Neural progenitor cell (in vitro differentiated cells): ENCODE results near the gene ZNF616. TPM values are rescaled to one million over a fixed set of nuclear protein-coding genes. Genes with fewer than 3 reads are reported as not detected.

Experiments used
- DNase-seq: peaks from one replicate; pipeline ENCODE4 v3.0.0-alpha.2; 2016; ENCODE audit warnings: low spot score
- H2AFZ ChIP-seq: fragments of 200-600 bp; sonication (generic); replicated peaks from 2 replicates; pipeline ENCODE4 v1.6.1; 2016; ENCODE audit warnings: antibody characterized with exemption
- H3F3A ChIP-seq: fragments of 200-600 bp; sonication (generic); 2 replicates; pipeline ENCODE4 v1.6.1; 2016; ENCODE audit warnings: antibody characterized with exemption, low read depth
- H3K27ac ChIP-seq: fragments of 200-600 bp; sonication (generic); 2 replicates; pipeline ENCODE4 v1.5.1; 2016; ENCODE audit warnings: mild to moderate bottlenecking
- H3K27me3 ChIP-seq: fragments of 200-600 bp; sonication (generic); 2 replicates; pipeline ENCODE4 v1.6.1; 2016; ENCODE audit warnings: mild to moderate bottlenecking, moderate library complexity
- H3K36me3 ChIP-seq: fragments of 200-600 bp; sonication (generic); 2 replicates; pipeline ENCODE4 v1.5.1; 2016
- H3K4me1 ChIP-seq: fragments of 200-600 bp; sonication (generic); 2 replicates; pipeline ENCODE4 v1.6.1; 2016; ENCODE audit warnings: mixed run types
- H3K4me2 ChIP-seq: fragments of 200-600 bp; sonication (generic); 2 replicates; pipeline ENCODE4 v1.6.1; 2016
- H3K4me3 ChIP-seq: fragments of 200-600 bp; sonication (generic); 2 replicates; pipeline ENCODE4 v1.5.1; 2016
- H3K79me2 ChIP-seq: fragments of 200-600 bp; sonication (generic); 2 replicates; pipeline ENCODE4 v1.6.1; 2016; ENCODE audit warnings: low read depth
- H3K9ac ChIP-seq: fragments of 200-600 bp; sonication (generic); 2 replicates; pipeline ENCODE4 v1.6.1; 2016
- H3K9me3 ChIP-seq: fragments of 200-600 bp; sonication (generic); 2 replicates; pipeline ENCODE4 v1.5.1; 2016; ENCODE audit warnings: low read depth
- H4K20me1 ChIP-seq: fragments of 200-600 bp; sonication (generic); 2 replicates; pipeline ENCODE4 v1.6.1; 2016; ENCODE audit warnings: low read depth
- H3K27ac Mint-ChIP-seq: 3 replicates; pipeline ENCODE4 v1.8.0; 2021; ENCODE audit warnings: mixed read lengths
- H3K27me3 Mint-ChIP-seq: 2 replicates; pipeline ENCODE4 v1.8.0; 2022; ENCODE audit warnings: low read depth, mild to moderate bottlenecking, inconsistent platforms, moderate library complexity, mixed read lengths; ENCODE audit not compliant: insufficient read depth
- H3K36me3 Mint-ChIP-seq: 3 replicates; pipeline ENCODE4 v1.8.0; 2021; ENCODE audit warnings: mixed read lengths
- H3K4me1 Mint-ChIP-seq: 3 replicates; pipeline ENCODE4 v1.8.0; 2021; ENCODE audit warnings: mixed read lengths
- H3K4me3 Mint-ChIP-seq: 3 replicates; pipeline ENCODE4 v1.8.0; 2021; ENCODE audit warnings: mild to moderate bottlenecking, moderate library complexity, mixed read lengths
- H3K9me3 Mint-ChIP-seq: 3 replicates; pipeline ENCODE4 v1.8.0; 2020; ENCODE audit warnings: mixed read lengths
- EZH2 ChIP-seq: fragments of 200-600 bp; sonication (generic); IDR thresholded peaks from 2 replicates; pipeline ENCODE4 v1.6.1; 2017; ENCODE audit warnings: antibody characterized with exemption, mild to moderate bottlenecking, moderate library complexity
- EZH2phosphoT487 ChIP-seq: fragments of 200-600 bp; sonication (generic); IDR thresholded peaks from 2 replicates; pipeline ENCODE4 v1.6.1; 2017; ENCODE audit warnings: antibody characterized with exemption
- total RNA-seq: library from RNA; depleted of rRNA; stranded (reverse); fragments of >200 nt; gene quantifications from 2 replicates; pipeline ENCODE4 v1.2.3, GENCODE V29; 2015; ENCODE audit warnings: low replicate concordance
- TF ChIP-seq, protein P1 (sequence below): fragments of 200-600 bp; sonication (generic); IDR thresholded peaks from 2 replicates; pipeline ENCODE4 v1.5.1; 2017; ENCODE audit warnings: antibody characterized with exemption, mild to moderate bottlenecking

The ZNF616 gene
- total RNA-seq, 1 donor from 2014 or later = 38.4 TPM

DNA sequence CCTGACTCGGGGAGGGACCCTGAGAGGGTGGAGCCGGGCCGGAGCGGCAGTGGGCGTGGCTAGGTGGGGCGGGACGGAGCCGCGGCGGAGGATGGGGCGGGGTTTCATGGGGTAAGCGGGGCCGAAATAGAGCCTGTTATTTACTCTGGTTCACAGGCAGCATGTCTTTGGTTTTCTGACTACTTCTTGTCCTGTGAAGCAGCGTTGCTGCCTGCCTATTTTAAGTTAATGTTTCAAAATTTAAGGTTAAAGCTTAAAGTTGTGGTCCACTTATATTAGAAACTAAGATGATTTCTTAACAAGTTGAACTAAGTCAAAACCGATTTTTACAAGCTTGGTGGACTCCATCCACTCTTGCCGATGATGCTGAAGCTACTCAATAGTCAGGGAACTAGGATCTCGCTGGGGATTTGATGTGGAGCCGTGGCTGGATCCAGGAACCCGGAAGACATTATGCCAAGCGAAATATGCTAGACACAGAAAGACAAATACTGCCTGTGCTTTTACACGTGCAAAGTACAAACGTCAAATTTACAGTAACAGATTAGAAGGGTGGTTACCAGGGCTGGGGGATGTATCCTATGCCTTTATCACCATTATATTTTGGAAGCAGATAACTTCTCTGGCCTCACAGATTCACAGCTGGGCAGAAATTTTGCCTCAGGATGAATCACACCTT, 433 bp upstream of the ZNF616 start:
- H3K9ac ChIP-seq = no peak overlapping the region

DNA sequence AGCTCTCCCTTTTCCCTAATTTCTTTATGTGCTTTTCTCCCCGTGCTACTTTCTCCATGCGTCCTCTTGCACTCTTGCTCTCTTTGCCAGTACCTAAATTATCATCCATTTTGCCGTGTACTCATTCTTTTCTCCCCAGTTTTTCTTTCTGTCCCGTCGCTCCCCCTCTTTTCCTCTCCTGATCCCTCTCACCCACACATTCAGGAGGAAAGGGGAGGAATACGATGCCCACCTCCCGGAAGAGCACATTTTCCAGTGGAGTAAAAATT, 821 bp downstream of the ZNF616 start:
- peaks cover 22% of the 10 kb centered on the region for H3F3A ChIP-seq
- H3K4me1 ChIP-seq = peaks cover 6% of the 10 kb centered on the region
- TF ChIP-seq, protein P1, sequence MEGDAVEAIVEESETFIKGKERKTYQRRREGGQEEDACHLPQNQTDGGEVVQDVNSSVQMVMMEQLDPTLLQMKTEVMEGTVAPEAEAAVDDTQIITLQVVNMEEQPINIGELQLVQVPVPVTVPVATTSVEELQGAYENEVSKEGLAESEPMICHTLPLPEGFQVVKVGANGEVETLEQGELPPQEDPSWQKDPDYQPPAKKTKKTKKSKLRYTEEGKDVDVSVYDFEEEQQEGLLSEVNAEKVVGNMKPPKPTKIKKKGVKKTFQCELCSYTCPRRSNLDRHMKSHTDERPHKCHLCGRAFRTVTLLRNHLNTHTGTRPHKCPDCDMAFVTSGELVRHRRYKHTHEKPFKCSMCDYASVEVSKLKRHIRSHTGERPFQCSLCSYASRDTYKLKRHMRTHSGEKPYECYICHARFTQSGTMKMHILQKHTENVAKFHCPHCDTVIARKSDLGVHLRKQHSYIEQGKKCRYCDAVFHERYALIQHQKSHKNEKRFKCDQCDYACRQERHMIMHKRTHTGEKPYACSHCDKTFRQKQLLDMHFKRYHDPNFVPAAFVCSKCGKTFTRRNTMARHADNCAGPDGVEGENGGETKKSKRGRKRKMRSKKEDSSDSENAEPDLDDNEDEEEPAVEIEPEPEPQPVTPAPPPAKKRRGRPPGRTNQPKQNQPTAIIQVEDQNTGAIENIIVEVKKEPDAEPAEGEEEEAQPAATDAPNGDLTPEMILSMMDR = no peak
- TF ChIP-seq EZH2 = no peak
- no peak for TF ChIP-seq EZH2phosphoT487
- peaks cover 12% of the 10 kb centered on the region for H3K27me3 Mint-ChIP-seq
- H3K79me2 ChIP-seq = peaks cover 52% of the 10 kb centered on the region
- peak overlapping the region; percentile 47 for H3K27ac ChIP-seq
- peak overlapping the region; percentile 53 for H3K9ac ChIP-seq
- peaks cover 8% of the 10 kb centered on the region for H3K9me3 ChIP-seq
- peak overlapping the region; percentile 27 for H3K27ac Mint-ChIP-seq
- no peaks in the 10 kb centered on the region for H4K20me1 ChIP-seq
- peaks cover 9% of the 10 kb centered on the region for H3K36me3 ChIP-seq
- peak overlapping the region; percentile 92 for H3K4me2 ChIP-seq
- peaks cover 11% of the 10 kb centered on the region for H3K4me1 Mint-ChIP-seq
- H3K36me3 Mint-ChIP-seq = peaks cover 40% of the 10 kb centered on the region
- peak overlapping the region; percentile 96 for H3K4me3 Mint-ChIP-seq
- H3K4me3 ChIP-seq = peak overlapping the region; percentile 88
- peak overlapping the region; percentile 91 for H2AFZ ChIP-seq
- peaks cover 60% of the 10 kb centered on the region for H3K9me3 Mint-ChIP-seq
- H3K27me3 ChIP-seq = no peaks in the 10 kb centered on the region
- DNase-seq = no peak

More for the DNA sequence above, 433 bp upstream of the ZNF616 start:
- peak overlapping the region; percentile 88 for H3K4me3 ChIP-seq
- H4K20me1 ChIP-seq = no peaks in the 10 kb centered on the region
- H3K27me3 ChIP-seq = no peaks in the 10 kb centered on the region
- Mint-ChIP-seq H3K27me3 (peaks cover 10% of the 10 kb centered on the region), H3K27ac (no peak overlapping the region), H3K4me1 (peaks cover 11% of the 10 kb centered on the region), H3K36me3 (peaks cover 29% of the 10 kb centered on the region), H3K4me3 (peak overlapping the region; percentile 96), H3K9me3 (peaks cover 52% of the 10 kb centered on the region)
- TF ChIP-seq, protein P1 = no peak
- TF ChIP-seq EZH2phosphoT487 (no peak), EZH2 (no peak)
- H3K9me3 ChIP-seq = peaks cover 5% of the 10 kb centered on the region
- peaks cover 22% of the 10 kb centered on the region for H3F3A ChIP-seq
- H3K4me2 ChIP-seq = peak overlapping the region; percentile 57
- H3K36me3 ChIP-seq = peaks cover 9% of the 10 kb centered on the region
- DNase-seq = no peak
- H3K4me1 ChIP-seq = peaks cover 6% of the 10 kb centered on the region
- H3K79me2 ChIP-seq = peaks cover 39% of the 10 kb centered on the region
- no peak overlapping the region for H3K27ac ChIP-seq
- peak overlapping the region; percentile 91 for H2AFZ ChIP-seq

DNA sequence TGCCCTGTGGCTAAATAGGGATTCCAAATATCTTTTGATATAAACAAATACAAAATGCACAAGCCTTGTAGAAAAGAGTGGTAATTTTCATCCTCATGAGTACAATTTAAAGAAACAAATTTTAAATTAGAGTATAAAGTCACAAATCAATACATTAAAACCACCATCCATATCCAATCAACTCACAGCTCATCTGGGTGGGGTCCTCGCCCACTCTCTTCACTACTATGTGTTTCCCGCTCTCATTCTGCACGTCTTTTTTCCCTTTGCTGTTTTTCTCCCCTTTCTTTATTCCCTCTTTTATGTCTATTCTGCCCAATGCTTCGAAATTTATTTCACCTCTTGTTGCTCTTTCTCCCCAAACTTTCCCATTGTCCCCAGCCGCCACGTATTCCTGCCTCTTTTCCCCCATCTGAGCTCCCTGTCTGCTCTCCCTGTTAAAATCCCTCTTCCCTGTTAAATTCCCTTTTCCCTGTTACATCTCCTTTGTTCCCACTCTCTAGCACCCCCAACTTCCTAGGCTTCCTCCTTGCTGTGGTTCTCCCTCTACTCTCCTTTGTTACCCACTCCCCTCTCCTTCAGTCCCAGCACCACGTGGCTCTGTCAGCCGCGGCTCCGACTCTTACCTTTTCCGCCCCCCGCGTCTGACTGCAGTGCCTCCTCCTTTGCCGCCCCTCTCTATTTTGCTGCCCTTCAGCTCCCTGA, 1.3 kb downstream of the ZNF616 start:
- peak overlapping the region; percentile 27 for H3K27ac Mint-ChIP-seq
- H3K4me1 Mint-ChIP-seq = peaks cover 11% of the 10 kb centered on the region
- peak overlapping the region; percentile 53 for H3K9ac ChIP-seq
- no peaks in the 10 kb centered on the region for H3K27me3 ChIP-seq
- peaks cover 22% of the 10 kb centered on the region for H3F3A ChIP-seq
- H3K27ac ChIP-seq = peak overlapping the region; percentile 47
- TF ChIP-seq EZH2 = no peak
- TF ChIP-seq EZH2phosphoT487 = no peak
- TF ChIP-seq, protein P1 = no peak
- peaks cover 6% of the 10 kb centered on the region for H3K4me1 ChIP-seq
- H3K27me3 Mint-ChIP-seq = peaks cover 12% of the 10 kb centered on the region
- peak overlapping the region; percentile 96 for H3K4me3 Mint-ChIP-seq
- H3K9me3 ChIP-seq = peaks cover 9% of the 10 kb centered on the region
- peak overlapping the region; percentile 91 for H2AFZ ChIP-seq
- H3K79me2 ChIP-seq = peaks cover 57% of the 10 kb centered on the region
- H3K36me3 Mint-ChIP-seq = peaks cover 42% of the 10 kb centered on the region
- peak overlapping the region; percentile 88 for H3K4me3 ChIP-seq
- peak; percentile 82 for DNase-seq
- peaks cover 9% of the 10 kb centered on the region for H3K36me3 ChIP-seq
- no peaks in the 10 kb centered on the region for H4K20me1 ChIP-seq
- H3K4me2 ChIP-seq = peak overlapping the region; percentile 92
- peaks cover 63% of the 10 kb centered on the region for H3K9me3 Mint-ChIP-seq
